IMR-90 (cell line): ENCODE results near the gene IFNL1. TPM values are rescaled to one million over a fixed set of nuclear protein-coding genes. Genes with fewer than 3 reads are reported as not detected.

ENCODE experiments used
- ATAC-seq: fragments of 200-7000 bp; cut with Tn5 transposase; 2 replicates; pipeline ENCODE4 v1.9.1; 2020; ENCODE audit warnings: low read depth, mild to moderate bottlenecking, moderate library complexity
- BruUV-seq: library from RNA; stranded (reverse); fragments of 400-500 nt; replicated peaks from 2 replicates; lab custom pipeline; 2021; lab: Mats Ljungman, UMichigan
- CTCF ChIA-PET: fragments of 300-600 bp; formaldehyde crosslinking; extraction: SDS; loops from one replicate; lab custom pipeline; 2021; ENCODE audit warnings: antibody characterized with exemption; lab: Yijun Ruan, JAX
- POLR2A ChIA-PET: fragments of 300-600 bp; sonication (Branson Sonifier 250); formaldehyde crosslinking; loops from one replicate; lab custom pipeline; 2022; ENCODE audit warnings: antibody characterized with exemption; ENCODE audit not compliant: unreplicated experiment; lab: Charles Lee
- DNase-seq: peaks from one replicate; pipeline ENCODE4 v3.0.0; 2013
- H2AFZ ChIP-seq: replicated peaks from 2 replicates; pipeline ENCODE3; 2013; ENCODE audit warnings: low read length, mild to moderate bottlenecking; ENCODE audit not compliant: poor library complexity
- H2AK5ac ChIP-seq: 2 replicates; pipeline ENCODE4 v1.6.1; 2013; ENCODE audit warnings: low read depth, low read length, inconsistent platforms
- H2AK9ac ChIP-seq: replicated peaks from 2 replicates; pipeline ENCODE3; 2013; ENCODE audit warnings: mild to moderate bottlenecking, low read depth, low read length, moderate library complexity; ENCODE audit not compliant: poor library complexity
- H2BK120ac ChIP-seq: 2 replicates; pipeline ENCODE4 v1.6.1; 2013; ENCODE audit warnings: low read depth, low read length, inconsistent platforms
- H2BK15ac ChIP-seq: 3 replicates; pipeline ENCODE4 v1.6.1; 2013; ENCODE audit warnings: low read depth, low read length, inconsistent platforms
- H2BK20ac ChIP-seq: 2 replicates; pipeline ENCODE4 v1.6.1; 2013; ENCODE audit warnings: low read depth, mild to moderate bottlenecking, inconsistent platforms, low read length, moderate library complexity
- H2BK5ac ChIP-seq: 2 replicates; pipeline ENCODE4 v1.6.1; 2013; ENCODE audit warnings: mild to moderate bottlenecking, low read depth, low read length, inconsistent platforms; ENCODE audit not compliant: poor library complexity, severe bottlenecking
- H3K14ac ChIP-seq: replicated peaks from 2 replicates; pipeline ENCODE4 v1.6.1; 2013; ENCODE audit warnings: low read depth, low read length, inconsistent platforms
- H3K18ac ChIP-seq: 2 replicates; pipeline ENCODE4 v1.6.1; 2013; ENCODE audit warnings: low read depth, low read length, control low read depth
- H3K23ac ChIP-seq: 2 replicates; pipeline ENCODE4 v1.6.1; 2013; ENCODE audit warnings: low read depth, low read length, inconsistent platforms
- H3K27ac ChIP-seq: 2 replicates; pipeline ENCODE4 v1.5.1; 2013; ENCODE audit warnings: mild to moderate bottlenecking, control low read depth, low read length; ENCODE audit not compliant: insufficient read depth
- H3K27me3 ChIP-seq: 2 replicates; pipeline ENCODE4 v1.6.1; 2013; ENCODE audit warnings: low read length; ENCODE audit not compliant: control insufficient read depth, insufficient read depth
- H3K36me3 ChIP-seq: 2 replicates; pipeline ENCODE4 v1.6.1; 2013; ENCODE audit warnings: low read length, mixed read lengths; ENCODE audit not compliant: control insufficient read depth, insufficient read depth
- H3K4ac ChIP-seq: 2 replicates; pipeline ENCODE4 v1.6.1; 2013; ENCODE audit warnings: low read depth, low read length, inconsistent platforms
- H3K4me1 ChIP-seq: 2 replicates; pipeline ENCODE4 v1.6.1; 2013; ENCODE audit warnings: low read length, mixed read lengths; ENCODE audit not compliant: control insufficient read depth, insufficient read depth
- H3K4me2 ChIP-seq: 2 replicates; pipeline ENCODE4 v1.6.1; 2013; ENCODE audit warnings: low read depth, mild to moderate bottlenecking, control low read depth, low read length, moderate library complexity
- H3K4me3 ChIP-seq: 2 replicates; pipeline ENCODE4 v1.5.1; 2013; ENCODE audit warnings: low read depth, mild to moderate bottlenecking, control low read depth, low read length, moderate library complexity; ENCODE audit not compliant: insufficient read depth
- H3K56ac ChIP-seq: 2 replicates; pipeline ENCODE4 v1.6.1; 2013; ENCODE audit warnings: low read length, inconsistent platforms; ENCODE audit not compliant: insufficient read depth; ENCODE audit errors: extremely low read depth
- H3K79me1 ChIP-seq, 2 experiments: 2 replicates each; pipeline ENCODE4 v1.6.1; 2013; ENCODE audit warnings: low read length in 2 of 2, inconsistent platforms in 1 of 2, low read depth in 1 of 2
- H3K9ac ChIP-seq: 2 replicates; pipeline ENCODE4 v1.6.1; 2013; ENCODE audit warnings: low read depth, low read length, control low read depth
- H3K9me1 ChIP-seq: 2 replicates; pipeline ENCODE4 v1.6.1; 2013; ENCODE audit warnings: low read length, inconsistent platforms; ENCODE audit not compliant: insufficient read depth
- H3K9me3 ChIP-seq: 2 replicates; pipeline ENCODE4 v1.6.1; 2013; ENCODE audit warnings: low read length; ENCODE audit not compliant: control insufficient read depth, insufficient read depth
- H4K20me1 ChIP-seq: 2 replicates; pipeline ENCODE4 v1.6.1; 2013; ENCODE audit warnings: low read length, inconsistent platforms; ENCODE audit not compliant: insufficient read depth
- H4K5ac ChIP-seq: 2 replicates; pipeline ENCODE4 v1.6.1; 2013; ENCODE audit warnings: mild to moderate bottlenecking, low read depth, low read length, control low read depth
- H4K8ac ChIP-seq, 2 experiments: 2 replicates each; pipeline ENCODE4 v1.6.1; 2013; ENCODE audit warnings: low read depth in 2 of 2, low read length in 2 of 2, control low read depth in 1 of 2, inconsistent platforms in 1 of 2
- H4K91ac ChIP-seq: 2 replicates; pipeline ENCODE4 v1.6.1; 2013; ENCODE audit warnings: low read depth, low read length, inconsistent platforms; ENCODE audit not compliant: insufficient read depth
- BHLHE40 ChIP-seq: fragments of 150-350 bp; IDR thresholded peaks from 2 replicates; pipeline ENCODE4 v1.6.1; 2016; ENCODE audit warnings: mild to moderate bottlenecking, low read depth, low read length
- MXI1 ChIP-seq: IDR thresholded peaks from 2 replicates; pipeline ENCODE4 v1.6.1; 2012; ENCODE audit warnings: low read depth, mild to moderate bottlenecking, low read length, moderate library complexity, borderline replicate concordance
- POLR2A ChIP-seq: IDR thresholded peaks from 2 replicates; pipeline ENCODE4 v1.6.1; 2012; ENCODE audit warnings: mild to moderate bottlenecking, low read depth, low read length
- RCOR1 ChIP-seq: IDR thresholded peaks from 2 replicates; pipeline ENCODE4 v1.6.1; 2012; ENCODE audit warnings: mild to moderate bottlenecking, low read length, improper control_type of control experiment; ENCODE audit not compliant: insufficient replicate concordance
- SMC3 ChIP-seq: fragments of 150-350 bp; IDR thresholded peaks from 2 replicates; pipeline ENCODE4 v1.6.1; 2016; ENCODE audit warnings: low read depth, mild to moderate bottlenecking, antibody characterized with exemption, low read length, moderate library complexity
- WGBS, 2 experiments: methylation state at CpG; one replicate each; pipeline versions ENCODE4 v1.1.5 to v1.1.7; 2013; ENCODE audit warnings: missing lambda C conversion rate in 2 of 2; ENCODE audit not compliant: insufficient read length in 1 of 2; ENCODE audit errors: extremely low coverage in 2 of 2; 5-methylcytosine and 5-hydroxymethylcytosine counted together
- dilution Hi-C: fragments of 300-500 bp; cut with HindIII; formaldehyde crosslinking; loops from one replicate; pipeline ENCODE4 v1.14.3; 2018; ENCODE audit warnings: low sequenced_read_pairs; ENCODE audit not compliant: unreplicated experiment
- in situ Hi-C: fragments of 300-500 bp; cut with MboI; formaldehyde crosslinking; loops from 3 replicates; pipeline ENCODE4 v1.14.3; 2019; ENCODE audit warnings: low sequenced_read_pairs, inconsistent platforms, mixed read lengths
- intact Hi-C: fragments of 100-400 bp; cut with micrococcal nuclease; formaldehyde crosslinking; loops from 2 replicates; pipeline ENCODE4 v1.10.0; 2022
- polyA plus RNA-seq, 3 experiments: library from polyadenylated mRNA; depleted of rRNA; stranded (reverse); fragments of >200 nt; gene quantifications; 2 replicates each; pipeline ENCODE4 v1.2.3, GENCODE V29; 2012; ENCODE audit warnings: low replicate concordance in 1 of 3
- total RNA-seq: library from RNA; depleted of rRNA; stranded (reverse); fragments of >200 nt; gene quantifications from 2 replicates; pipeline ENCODE4 v1.2.3, GENCODE V29; 2012

The IFNL1 gene
- total and polyA plus RNA-seq, 2 of the 4 experiments (the other 2 are of a cell fraction): not detected

GRCh38 chr19:39342647-39343305 lies 46.6 kb downstream of the IFNL1 start:
- Histone ChIP-seq H3K27ac (peak overlapping the region; percentile 50), H2BK120ac (no peak overlapping the region), H2BK20ac (no peak overlapping the region), H3K23ac (peak overlapping the region; percentile 6; the same call in 1 of the 2 replicates), H3K36me3 (0 out of 2 replicates have a peak, but pooled peaks cover 1% of the 10 kb centered on the region), H3K9me3 (no peaks in the 10 kb centered on the region), H3K79me1 (peaks cover 18 to 65% of the 10 kb centered on the region in 2 experiments), H3K56ac (no peak overlapping the region), H4K8ac (no peak overlapping the region; a peak in 1 of 4 replicates), H3K4me2 (peak overlapping the region; percentile 84), H2AK9ac (peak overlapping the region; percentile 89), H3K4ac (peak overlapping the region; percentile 70), H2BK15ac (no peak overlapping the region), H4K91ac (no peak overlapping the region), H4K5ac (no peak overlapping the region), H2AK5ac (peak overlapping the region; percentile 8), H3K18ac (no peak overlapping the region; the same call in 1 of the 2 replicates), H3K14ac (no peak overlapping the region; the same call in none of the 2 replicates), H2AFZ (peak overlapping the region; percentile 86), H3K9ac (peak overlapping the region; percentile 80), H3K9me1 (peaks cover 21% of the 10 kb centered on the region), H3K4me1 (peaks cover 18% of the 10 kb centered on the region), H3K27me3 (no peaks in the 10 kb centered on the region), H2BK5ac (no peak overlapping the region), H3K4me3 (peak overlapping the region; percentile 84), H4K20me1 (peaks cover 34% of the 10 kb centered on the region)
- ChIA-PET POLR2A (interaction anchor here (1.3 kb wide), 1 partner anchor 93 kb away, joined by 4 read pairs; the partner anchor contains the start of gene RPS16), CTCF (no interaction called here)
- in situ Hi-C loops (no loop called here), intact Hi-C loops (loop anchor here (1.0 to 5.0 kb wide), 4 partner anchors 20 to 220 kb away; partner anchors contain the start of genes MED29, PAF1 and PLEKHG2), dilution Hi-C loops (no loop called here)
- no TSS peak for BruUV-seq
- 0% methylated on average over 24 of the region's 51 CpGs; no CpG with 5 or more reads in 1 of the 2 experiments for WGBS, 2 experiments
- ATAC-seq (peak; percentile 0; the same call in 1 of the 2 replicates), DNase-seq (no peak)
- TF ChIP-seq MXI1: 0 out of 2 replicates have a peak, but pooled peaks have one; percentile 34
- TF ChIP-seq BHLHE40: peak; percentile 18; the same call in 1 of the 2 replicates
- no peak for TF ChIP-seq RCOR1
- TF ChIP-seq SMC3: no peak
- peak; percentile 52; the same call in 1 of the 2 replicates for TF ChIP-seq POLR2A
